Calu3 (cell line): ENCODE measurements around the gene TADA2A. TPM values are rescaled to one million over a fixed set of nuclear protein-coding genes. Genes with fewer than 3 reads are reported as not detected.

Experiments
- BruUV-seq: library from RNA; stranded (reverse); fragments of 400-500 nt; replicated peaks from 2 replicates; lab custom pipeline; 2021; lab: Mats Ljungman, UMichigan
- CTCF ChIA-PET: fragments of 300-600 bp; sonication (Branson Sonifier 250); formaldehyde crosslinking; loops from one replicate; lab custom pipeline; 2022; ENCODE audit warnings: antibody characterized with exemption; lab: Charles Lee
- DNase-seq: peaks from one replicate; pipeline ENCODE4 v3.0.0; 2022
- H3K27ac Mint-ChIP-seq: one replicate; pipeline ENCODE4 v1.8.0; 2022; ENCODE audit warnings: mixed read lengths; ENCODE audit not compliant: unreplicated experiment
- H3K27me3 Mint-ChIP-seq: one replicate; pipeline ENCODE4 v1.8.0; 2022; ENCODE audit warnings: mixed read lengths; ENCODE audit not compliant: unreplicated experiment
- H3K36me3 Mint-ChIP-seq: one replicate; pipeline ENCODE4 v1.8.0; 2022; ENCODE audit warnings: mild to moderate bottlenecking, moderate library complexity, mixed read lengths; ENCODE audit not compliant: insufficient read depth, unreplicated experiment
- H3K4me1 Mint-ChIP-seq: one replicate; pipeline ENCODE4 v1.8.0; 2022; ENCODE audit warnings: mild to moderate bottlenecking, low read depth, mixed read lengths; ENCODE audit not compliant: unreplicated experiment
- H3K4me3 Mint-ChIP-seq: one replicate; pipeline ENCODE4 v1.8.0; 2022; ENCODE audit warnings: mild to moderate bottlenecking, low read depth, moderate library complexity, mixed read lengths; ENCODE audit not compliant: unreplicated experiment
- H3K9me3 Mint-ChIP-seq: one replicate; pipeline ENCODE4 v1.8.0; 2022; ENCODE audit warnings: low read depth, mixed read lengths; ENCODE audit not compliant: unreplicated experiment
- CTCF ChIP-seq: fragments of 200-600 bp; IDR thresholded peaks from one replicate; pipeline ENCODE4 v1.8.0; 2022; ENCODE audit warnings: antibody characterized with exemption; ENCODE audit not compliant: unreplicated experiment
- intact Hi-C: fragments of 100-400 bp; cut with micrococcal nuclease; formaldehyde crosslinking; loops from one replicate; pipeline ENCODE4 v1.10.0; 2022; ENCODE audit not compliant: unreplicated experiment
- total RNA-seq: library from RNA; stranded (reverse); gene quantifications from 2 replicates; pipeline ENCODE4 v1.2.3, GENCODE V29; 2022

Gene TADA2A
- total RNA-seq, 1 experiment from 2014 or later = 102 TPM

- Mint-ChIP-seq H3K4me1 (no peaks in the 10 kb centered on the region), H3K9me3 (no peaks in the 10 kb centered on the region), H3K27me3 (no peaks in the 10 kb centered on the region), H3K36me3 (peaks cover 58% of the 10 kb centered on the region), H3K4me3 (no peak overlapping the region), H3K27ac (no peak overlapping the region)
- no TSS peak for BruUV-seq
- intact Hi-C loops = no loop called here
- CTCF ChIA-PET = no interaction called here
- TF ChIP-seq CTCF = no peak
- DNase-seq = no peak
Measured at GRCh38 chr17:37520174-37520573, 113.5 kb downstream of the TADA2A start.

GRCh38 chr17:37521821-37522220, 115.1 kb downstream of the TADA2A start:
- CTCF ChIA-PET = interaction anchor here (0.6 to 1.7 kb wide), 4 partner anchors 23 to 116 kb away, joined by 3 to 16 read pairs (median 4); no protein-coding TSS in a partner anchor
- Mint-ChIP-seq H3K9me3 (no peaks in the 10 kb centered on the region), H3K27me3 (no peaks in the 10 kb centered on the region), H3K4me1 (no peaks in the 10 kb centered on the region), H3K4me3 (no peak overlapping the region), H3K27ac (no peak overlapping the region), H3K36me3 (peaks cover 52% of the 10 kb centered on the region)
- DNase-seq = no peak
- BruUV-seq = no TSS peak
- intact Hi-C loops = no loop called here
- TF ChIP-seq CTCF = no peak

GRCh38 chr17:37523715-37524219, 117.1 kb downstream of the TADA2A start:
- no peaks in the 10 kb centered on the region for H3K27me3 Mint-ChIP-seq
- no TSS peak for BruUV-seq

GRCh38 chr17:37527249-37527851, 120.7 kb downstream of the TADA2A start:
- CTCF ChIA-PET = interaction anchor here (0.5 to 2.2 kb wide), 20 partner anchors 9 to 924 kb away, joined by 3 to 55 read pairs (median 5); partner anchors contain the start of genes HNF1B and SYNRG
- H3K4me3 Mint-ChIP-seq = no peak overlapping the region

More at GRCh38 chr17:37523715-37524219, 117.1 kb downstream of the TADA2A start:
- no peak for DNase-seq
- intact Hi-C loops = no loop called here
- no peak overlapping the region for H3K4me3 Mint-ChIP-seq
- peaks cover 41% of the 10 kb centered on the region for H3K36me3 Mint-ChIP-seq
- H3K4me1 Mint-ChIP-seq = no peaks in the 10 kb centered on the region
- CTCF ChIA-PET = interaction anchor here (0.6 kb wide), 1 partner anchor 45 kb away, joined by 8 read pairs; no protein-coding TSS in a partner anchor
- no peak overlapping the region for H3K27ac Mint-ChIP-seq
- no peak for TF ChIP-seq CTCF
- no peaks in the 10 kb centered on the region for H3K9me3 Mint-ChIP-seq

More at GRCh38 chr17:37527249-37527851, 120.7 kb downstream of the TADA2A start:
- BruUV-seq = no TSS peak
- DNase-seq = peak; percentile 74
- Mint-ChIP-seq H3K27me3 (no peaks in the 10 kb centered on the region), H3K4me1 (no peaks in the 10 kb centered on the region), H3K27ac (no peak overlapping the region), H3K9me3 (no peaks in the 10 kb centered on the region), H3K36me3 (peaks cover 42% of the 10 kb centered on the region)
- intact Hi-C loops = loop anchor here (1.0 to 5.0 kb wide), 3 partner anchors 43 to 290 kb away; partner anchors contain the start of gene SYNRG
- TF ChIP-seq CTCF = peak; percentile 94

Other genes starting within 250 kb of the TADA2A start
- gene C17orf78, start 30.9 kb upstream of the TADA2A start, total RNA-seq = not detected in 2 replicates
- 335 and 392 TPM in 2 replicates for gene ACACA, start 50 bp upstream of the TADA2A start, total RNA-seq
- 75.2 and 77.6 TPM in 2 replicates for gene DUSP14, start 83.0 kb downstream of the TADA2A start, total RNA-seq
- gene SYNRG, start 202.5 kb downstream of the TADA2A start, total RNA-seq = 127 and 130 TPM in 2 replicates
- gene DDX52, start 236.6 kb downstream of the TADA2A start, total RNA-seq = 137 and 141 TPM in 2 replicates